Measurements from ENCODE around the gene GNL1.
"Not testable (repeated sequence)": the region's sequence is repeated elsewhere in the genome, so short reads cannot be mapped to it uniquely, and the experiment has no call there.

DNA sequence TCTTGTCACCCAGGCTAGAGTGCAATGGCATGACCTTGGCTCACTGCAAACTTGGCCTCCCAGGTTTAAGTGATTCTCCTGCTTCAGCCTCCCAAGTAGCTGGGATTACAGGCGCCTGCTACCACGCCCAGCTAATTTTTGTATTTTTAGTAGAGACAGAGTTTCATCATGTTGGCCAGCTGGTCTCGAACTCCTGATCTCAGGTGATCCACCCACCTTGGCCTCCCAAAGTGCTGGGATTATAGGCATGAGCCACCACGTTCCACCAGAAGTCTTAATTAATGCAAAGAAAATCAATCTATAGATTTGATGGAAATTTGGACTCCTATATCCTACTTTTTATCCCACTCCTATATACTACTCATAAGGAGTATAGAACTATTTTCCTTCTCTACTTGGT is 61.2 kb downstream of the GNL1 start:
- TF ChIP-seq, protein P1, sequence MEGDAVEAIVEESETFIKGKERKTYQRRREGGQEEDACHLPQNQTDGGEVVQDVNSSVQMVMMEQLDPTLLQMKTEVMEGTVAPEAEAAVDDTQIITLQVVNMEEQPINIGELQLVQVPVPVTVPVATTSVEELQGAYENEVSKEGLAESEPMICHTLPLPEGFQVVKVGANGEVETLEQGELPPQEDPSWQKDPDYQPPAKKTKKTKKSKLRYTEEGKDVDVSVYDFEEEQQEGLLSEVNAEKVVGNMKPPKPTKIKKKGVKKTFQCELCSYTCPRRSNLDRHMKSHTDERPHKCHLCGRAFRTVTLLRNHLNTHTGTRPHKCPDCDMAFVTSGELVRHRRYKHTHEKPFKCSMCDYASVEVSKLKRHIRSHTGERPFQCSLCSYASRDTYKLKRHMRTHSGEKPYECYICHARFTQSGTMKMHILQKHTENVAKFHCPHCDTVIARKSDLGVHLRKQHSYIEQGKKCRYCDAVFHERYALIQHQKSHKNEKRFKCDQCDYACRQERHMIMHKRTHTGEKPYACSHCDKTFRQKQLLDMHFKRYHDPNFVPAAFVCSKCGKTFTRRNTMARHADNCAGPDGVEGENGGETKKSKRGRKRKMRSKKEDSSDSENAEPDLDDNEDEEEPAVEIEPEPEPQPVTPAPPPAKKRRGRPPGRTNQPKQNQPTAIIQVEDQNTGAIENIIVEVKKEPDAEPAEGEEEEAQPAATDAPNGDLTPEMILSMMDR (conservative IDR thresholded peaks at IDR 0.05 in 1 of 2, IDR thresholded peaks at IDR 0.05 in 1 of 2; ENCODE audit: extremely low read depth in 1 of 2, insufficient read depth in 1 of 2, low read depth in 1 of 2, low read length in 2 of 2), result not testable (repeated sequence)
- not testable (repeated sequence) for TF ChIP-seq EZH2 (IDR thresholded peaks at IDR 0.05; ENCODE audit: borderline replicate concordance, low read length)

Data from mammary epithelial cell (primary cell).